ENCODE measurements around the gene JMJD8. TPM values are rescaled to one million over a fixed set of nuclear protein-coding genes. Genes with fewer than 3 reads are reported as not detected.

Gene JMJD8
- total and polyA plus RNA-seq, 2 experiments from 2014 or later, result 48.5 to 82.5 TPM

DNA sequence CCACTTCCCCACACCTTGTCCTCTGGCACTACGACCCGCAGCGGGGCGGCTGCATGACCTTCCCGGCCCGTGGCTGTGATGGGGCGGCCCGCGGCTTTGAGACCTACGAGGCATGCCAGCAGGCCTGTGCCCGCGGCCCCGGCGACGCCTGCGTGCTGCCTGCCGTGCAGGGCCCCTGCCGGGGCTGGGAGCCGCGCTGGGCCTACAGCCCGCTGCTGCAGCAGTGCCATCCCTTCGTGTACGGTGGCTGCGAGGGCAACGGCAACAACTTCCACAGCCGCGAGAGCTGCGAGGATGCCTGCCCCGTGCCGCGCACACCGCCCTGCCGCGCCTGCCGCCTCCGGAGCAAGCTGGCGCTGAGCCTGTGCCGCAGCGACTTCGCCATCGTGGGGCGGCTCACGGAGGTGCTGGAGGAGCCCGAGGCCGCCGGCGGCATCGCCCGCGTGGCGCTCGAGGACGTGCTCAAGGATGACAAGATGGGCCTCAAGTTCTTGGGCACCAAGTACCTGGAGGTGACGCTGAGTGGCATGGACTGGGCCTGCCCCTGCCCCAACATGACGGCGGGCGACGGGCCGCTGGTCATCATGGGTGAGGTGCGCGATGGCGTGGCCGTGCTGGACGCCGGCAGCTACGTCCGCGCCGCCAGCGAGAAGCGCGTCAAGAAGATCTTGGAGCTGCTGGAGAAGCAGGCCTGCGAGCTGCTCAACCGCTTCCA, 50.6 kb downstream of the JMJD8 start:
- Histone ChIP-seq H2AFZ (no peak overlapping the region), H3K27ac (ENCODE audit: low read depth) (no peak overlapping the region)

More for the DNA sequence above, 50.6 kb downstream of the JMJD8 start:
- TF ChIP-seq EZH2phosphoT487 (IDR thresholded peaks at IDR 0.05; ENCODE audit: unreplicated experiment) (no peak), NANOG (IDR thresholded peaks at IDR 0.05; ENCODE audit: borderline replicate concordance) (no peak), CREB1 (CRISPR knock-in tag; IDR thresholded peaks at IDR 0.05; ENCODE audit: low read depth) (no peak), ZNF114 (CRISPR knock-in tag; IDR thresholded peaks at IDR 0.05) (no peak), JUNB (IDR thresholded peaks at IDR 0.05; ENCODE audit: unreplicated experiment) (no peak), STAT1 (IDR thresholded peaks at IDR 0.05; ENCODE audit: unreplicated experiment) (no peak), ZNF331 (CRISPR knock-in tag; IDR thresholded peaks at IDR 0.05; ENCODE audit: low read depth) (no peak), EZH2 (IDR thresholded peaks at IDR 0.05; ENCODE audit: low read depth, unreplicated experiment) (no peak), POLR2AphosphoS5 (IDR thresholded peaks at IDR 0.05; ENCODE audit: low read depth) (no peak)
- TF ChIP-seq, protein P1, sequence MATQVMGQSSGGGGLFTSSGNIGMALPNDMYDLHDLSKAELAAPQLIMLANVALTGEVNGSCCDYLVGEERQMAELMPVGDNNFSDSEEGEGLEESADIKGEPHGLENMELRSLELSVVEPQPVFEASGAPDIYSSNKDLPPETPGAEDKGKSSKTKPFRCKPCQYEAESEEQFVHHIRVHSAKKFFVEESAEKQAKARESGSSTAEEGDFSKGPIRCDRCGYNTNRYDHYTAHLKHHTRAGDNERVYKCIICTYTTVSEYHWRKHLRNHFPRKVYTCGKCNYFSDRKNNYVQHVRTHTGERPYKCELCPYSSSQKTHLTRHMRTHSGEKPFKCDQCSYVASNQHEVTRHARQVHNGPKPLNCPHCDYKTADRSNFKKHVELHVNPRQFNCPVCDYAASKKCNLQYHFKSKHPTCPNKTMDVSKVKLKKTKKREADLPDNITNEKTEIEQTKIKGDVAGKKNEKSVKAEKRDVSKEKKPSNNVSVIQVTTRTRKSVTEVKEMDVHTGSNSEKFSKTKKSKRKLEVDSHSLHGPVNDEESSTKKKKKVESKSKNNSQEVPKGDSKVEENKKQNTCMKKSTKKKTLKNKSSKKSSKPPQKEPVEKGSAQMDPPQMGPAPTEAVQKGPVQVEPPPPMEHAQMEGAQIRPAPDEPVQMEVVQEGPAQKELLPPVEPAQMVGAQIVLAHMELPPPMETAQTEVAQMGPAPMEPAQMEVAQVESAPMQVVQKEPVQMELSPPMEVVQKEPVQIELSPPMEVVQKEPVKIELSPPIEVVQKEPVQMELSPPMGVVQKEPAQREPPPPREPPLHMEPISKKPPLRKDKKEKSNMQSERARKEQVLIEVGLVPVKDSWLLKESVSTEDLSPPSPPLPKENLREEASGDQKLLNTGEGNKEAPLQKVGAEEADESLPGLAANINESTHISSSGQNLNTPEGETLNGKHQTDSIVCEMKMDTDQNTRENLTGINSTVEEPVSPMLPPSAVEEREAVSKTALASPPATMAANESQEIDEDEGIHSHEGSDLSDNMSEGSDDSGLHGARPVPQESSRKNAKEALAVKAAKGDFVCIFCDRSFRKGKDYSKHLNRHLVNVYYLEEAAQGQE (IDR thresholded peaks at IDR 0.05; ENCODE audit: unreplicated experiment), result no peak
- TF ChIP-seq, protein P2, sequence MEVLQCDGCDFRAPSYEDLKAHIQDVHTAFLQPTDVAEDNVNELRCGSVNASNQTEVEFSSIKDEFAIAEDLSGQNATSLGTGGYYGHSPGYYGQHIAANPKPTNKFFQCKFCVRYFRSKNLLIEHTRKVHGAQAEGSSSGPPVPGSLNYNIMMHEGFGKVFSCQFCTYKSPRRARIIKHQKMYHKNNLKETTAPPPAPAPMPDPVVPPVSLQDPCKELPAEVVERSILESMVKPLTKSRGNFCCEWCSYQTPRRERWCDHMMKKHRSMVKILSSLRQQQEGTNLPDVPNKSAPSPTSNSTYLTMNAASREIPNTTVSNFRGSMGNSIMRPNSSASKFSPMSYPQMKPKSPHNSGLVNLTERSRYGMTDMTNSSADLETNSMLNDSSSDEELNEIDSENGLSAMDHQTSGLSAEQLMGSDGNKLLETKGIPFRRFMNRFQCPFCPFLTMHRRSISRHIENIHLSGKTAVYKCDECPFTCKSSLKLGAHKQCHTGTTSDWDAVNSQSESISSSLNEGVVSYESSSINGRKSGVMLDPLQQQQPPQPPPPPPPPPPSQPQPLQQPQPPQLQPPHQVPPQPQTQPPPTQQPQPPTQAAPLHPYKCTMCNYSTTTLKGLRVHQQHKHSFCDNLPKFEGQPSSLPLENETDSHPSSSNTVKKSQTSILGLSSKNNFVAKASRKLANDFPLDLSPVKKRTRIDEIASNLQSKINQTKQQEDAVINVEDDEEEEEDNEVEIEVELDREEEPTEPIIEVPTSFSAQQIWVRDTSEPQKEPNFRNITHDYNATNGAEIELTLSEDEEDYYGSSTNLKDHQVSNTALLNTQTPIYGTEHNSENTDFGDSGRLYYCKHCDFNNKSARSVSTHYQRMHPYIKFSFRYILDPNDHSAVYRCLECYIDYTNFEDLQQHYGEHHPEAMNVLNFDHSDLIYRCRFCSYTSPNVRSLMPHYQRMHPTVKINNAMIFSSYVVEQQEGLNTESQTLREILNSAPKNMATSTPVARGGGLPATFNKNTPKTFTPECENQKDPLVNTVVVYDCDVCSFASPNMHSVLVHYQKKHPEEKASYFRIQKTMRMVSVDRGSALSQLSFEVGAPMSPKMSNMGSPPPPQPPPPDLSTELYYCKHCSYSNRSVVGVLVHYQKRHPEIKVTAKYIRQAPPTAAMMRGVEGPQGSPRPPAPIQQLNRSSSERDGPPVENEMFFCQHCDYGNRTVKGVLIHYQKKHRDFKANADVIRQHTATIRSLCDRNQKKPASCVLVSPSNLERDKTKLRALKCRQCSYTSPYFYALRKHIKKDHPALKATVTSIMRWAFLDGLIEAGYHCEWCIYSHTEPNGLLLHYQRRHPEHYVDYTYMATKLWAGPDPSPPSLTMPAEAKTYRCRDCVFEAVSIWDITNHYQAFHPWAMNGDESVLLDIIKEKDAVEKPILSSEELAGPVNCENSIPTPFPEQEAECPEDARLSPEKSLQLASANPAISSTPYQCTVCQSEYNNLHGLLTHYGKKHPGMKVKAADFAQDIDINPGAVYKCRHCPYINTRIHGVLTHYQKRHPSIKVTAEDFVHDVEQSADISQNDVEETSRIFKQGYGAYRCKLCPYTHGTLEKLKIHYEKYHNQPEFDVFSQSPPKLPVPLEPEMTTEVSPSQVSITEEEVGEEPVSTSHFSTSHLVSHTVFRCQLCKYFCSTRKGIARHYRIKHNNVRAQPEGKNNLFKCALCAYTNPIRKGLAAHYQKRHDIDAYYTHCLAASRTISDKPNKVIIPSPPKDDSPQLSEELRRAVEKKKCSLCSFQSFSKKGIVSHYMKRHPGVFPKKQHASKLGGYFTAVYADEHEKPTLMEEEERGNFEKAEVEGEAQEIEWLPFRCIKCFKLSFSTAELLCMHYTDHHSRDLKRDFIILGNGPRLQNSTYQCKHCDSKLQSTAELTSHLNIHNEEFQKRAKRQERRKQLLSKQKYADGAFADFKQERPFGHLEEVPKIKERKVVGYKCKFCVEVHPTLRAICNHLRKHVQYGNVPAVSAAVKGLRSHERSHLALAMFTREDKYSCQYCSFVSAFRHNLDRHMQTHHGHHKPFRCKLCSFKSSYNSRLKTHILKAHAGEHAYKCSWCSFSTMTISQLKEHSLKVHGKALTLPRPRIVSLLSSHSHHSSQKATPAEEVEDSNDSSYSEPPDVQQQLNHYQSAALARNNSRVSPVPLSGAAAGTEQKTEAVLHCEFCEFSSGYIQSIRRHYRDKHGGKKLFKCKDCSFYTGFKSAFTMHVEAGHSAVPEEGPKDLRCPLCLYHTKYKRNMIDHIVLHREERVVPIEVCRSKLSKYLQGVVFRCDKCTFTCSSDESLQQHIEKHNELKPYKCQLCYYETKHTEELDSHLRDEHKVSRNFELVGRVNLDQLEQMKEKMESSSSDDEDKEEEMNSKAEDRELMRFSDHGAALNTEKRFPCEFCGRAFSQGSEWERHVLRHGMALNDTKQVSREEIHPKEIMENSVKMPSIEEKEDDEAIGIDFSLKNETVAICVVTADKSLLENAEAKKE (CRISPR knock-in tag; IDR thresholded peaks at IDR 0.05), result no peak
- TF ChIP-seq, protein P3, sequence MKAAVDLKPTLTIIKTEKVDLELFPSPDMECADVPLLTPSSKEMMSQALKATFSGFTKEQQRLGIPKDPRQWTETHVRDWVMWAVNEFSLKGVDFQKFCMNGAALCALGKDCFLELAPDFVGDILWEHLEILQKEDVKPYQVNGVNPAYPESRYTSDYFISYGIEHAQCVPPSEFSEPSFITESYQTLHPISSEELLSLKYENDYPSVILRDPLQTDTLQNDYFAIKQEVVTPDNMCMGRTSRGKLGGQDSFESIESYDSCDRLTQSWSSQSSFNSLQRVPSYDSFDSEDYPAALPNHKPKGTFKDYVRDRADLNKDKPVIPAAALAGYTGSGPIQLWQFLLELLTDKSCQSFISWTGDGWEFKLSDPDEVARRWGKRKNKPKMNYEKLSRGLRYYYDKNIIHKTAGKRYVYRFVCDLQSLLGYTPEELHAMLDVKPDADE (IDR thresholded peaks at IDR 0.05), result no peak
- TF ChIP-seq, protein P4, sequence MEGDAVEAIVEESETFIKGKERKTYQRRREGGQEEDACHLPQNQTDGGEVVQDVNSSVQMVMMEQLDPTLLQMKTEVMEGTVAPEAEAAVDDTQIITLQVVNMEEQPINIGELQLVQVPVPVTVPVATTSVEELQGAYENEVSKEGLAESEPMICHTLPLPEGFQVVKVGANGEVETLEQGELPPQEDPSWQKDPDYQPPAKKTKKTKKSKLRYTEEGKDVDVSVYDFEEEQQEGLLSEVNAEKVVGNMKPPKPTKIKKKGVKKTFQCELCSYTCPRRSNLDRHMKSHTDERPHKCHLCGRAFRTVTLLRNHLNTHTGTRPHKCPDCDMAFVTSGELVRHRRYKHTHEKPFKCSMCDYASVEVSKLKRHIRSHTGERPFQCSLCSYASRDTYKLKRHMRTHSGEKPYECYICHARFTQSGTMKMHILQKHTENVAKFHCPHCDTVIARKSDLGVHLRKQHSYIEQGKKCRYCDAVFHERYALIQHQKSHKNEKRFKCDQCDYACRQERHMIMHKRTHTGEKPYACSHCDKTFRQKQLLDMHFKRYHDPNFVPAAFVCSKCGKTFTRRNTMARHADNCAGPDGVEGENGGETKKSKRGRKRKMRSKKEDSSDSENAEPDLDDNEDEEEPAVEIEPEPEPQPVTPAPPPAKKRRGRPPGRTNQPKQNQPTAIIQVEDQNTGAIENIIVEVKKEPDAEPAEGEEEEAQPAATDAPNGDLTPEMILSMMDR (conservative IDR thresholded peaks at IDR 0.05; ENCODE audit: low read depth in 2 of 2), result no peak
- Histone ChIP-seq H3F3A (replicated peaks; ENCODE audit: low read depth) (0 out of 2 replicates have a peak, but pooled peaks cover 3% of the 10 kb centered on the region), H3K9me2 (ENCODE audit: insufficient read depth) (no peaks in the 10 kb centered on the region), H3K79me2 (replicated peaks; ENCODE audit: insufficient read depth) (no peaks in the 10 kb centered on the region; the same call in 1 of the 2 replicates), H3K4me1 (ENCODE audit: insufficient read depth) (peaks cover 24% of the 10 kb centered on the region), H4K20me1 (replicated peaks; ENCODE audit: insufficient read depth) (no peaks in the 10 kb centered on the region), H3K4me3 (no peak overlapping the region), H3K27me3 (ENCODE audit: insufficient read depth) (no peaks in the 10 kb centered on the region), H3K36me3 (ENCODE audit: insufficient read depth) (no peaks in the 10 kb centered on the region), H3K4me2 (no peak overlapping the region)
- H3K4me1 Mint-ChIP-seq, result peaks cover 23% of the 10 kb centered on the region
- no peak overlapping the region for H3K27ac Mint-ChIP-seq
- DNase-seq (ENCODE audit: low spot score) (no peak), ATAC-seq (no peak)
- H3K9me3 Mint-ChIP-seq, result peaks cover 4% of the 10 kb centered on the region; the same call in 2 of the 3 replicates
- H3K36me3 Mint-ChIP-seq (ENCODE audit: low read depth), result no peaks in the 10 kb centered on the region
- H3K27me3 Mint-ChIP-seq (ENCODE audit: insufficient read depth, low read depth, poor library complexity), result peaks cover 23% of the 10 kb centered on the region
- no peak overlapping the region for H3K4me3 Mint-ChIP-seq
